Loucy (cell line): ENCODE results near the gene DNAJC30.
"Not testable (repeated sequence)": the region's sequence is repeated elsewhere in the genome, so short reads cannot be mapped to it uniquely, and the experiment has no call there.

Experiments
- H2AFZ ChIP-seq: fragments of 200-600 bp; sonication (generic); 2 replicates; pipeline ENCODE4 v1.6.0; 2016; ENCODE audit warnings: antibody characterized with exemption, mild to moderate bottlenecking, low read length, moderate library complexity
- H3F3A ChIP-seq: fragments of 200-600 bp; 2 replicates; pipeline ENCODE4 v1.6.0; 2016; ENCODE audit warnings: antibody characterized with exemption, low read depth, mild to moderate bottlenecking
- H3K27me3 ChIP-seq: fragments of 200-600 bp; sonication (generic); 2 replicates; pipeline ENCODE4 v1.6.1; 2014; ENCODE audit warnings: low read length, mild to moderate bottlenecking; ENCODE audit not compliant: insufficient read depth, poor library complexity, severe bottlenecking
- H3K36me3 ChIP-seq: fragments of 200-600 bp; sonication (generic); 2 replicates; pipeline ENCODE4 v1.6.1; 2016; ENCODE audit warnings: low read length; ENCODE audit not compliant: insufficient read depth
- H3K4me1 ChIP-seq: fragments of 200-600 bp; sonication (generic); 2 replicates; pipeline ENCODE4 v1.5.1; 2014; ENCODE audit warnings: low read length, mild to moderate bottlenecking; ENCODE audit not compliant: insufficient read depth, poor library complexity, severe bottlenecking
- H3K4me2 ChIP-seq: fragments of 200-600 bp; sonication (generic); 2 replicates; pipeline ENCODE4 v1.6.0; 2014; ENCODE audit warnings: antibody characterized with exemption, low read length, low read depth, mild to moderate bottlenecking; ENCODE audit not compliant: poor library complexity, severe bottlenecking
- H3K4me3 ChIP-seq: fragments of 200-600 bp; sonication (generic); 2 replicates; pipeline ENCODE4 v1.5.1; 2014; ENCODE audit warnings: low read length, mild to moderate bottlenecking, mixed read lengths; ENCODE audit not compliant: poor library complexity, severe bottlenecking
- H3K79me2 ChIP-seq: fragments of 200-600 bp; sonication (generic); 2 replicates; pipeline ENCODE4 v1.6.1; 2014; ENCODE audit warnings: low read length; ENCODE audit not compliant: insufficient read depth
- H3K9ac ChIP-seq: fragments of 200-600 bp; sonication (generic); 2 replicates; pipeline ENCODE4 v1.6.0; 2014; ENCODE audit warnings: mild to moderate bottlenecking, low read depth, low read length, moderate library complexity; ENCODE audit not compliant: poor library complexity, severe bottlenecking
- H3K9me2 ChIP-seq: fragments of 200-600 bp; sonication (generic); replicated peaks from 2 replicates; pipeline ENCODE4 v1.6.1; 2016; ENCODE audit warnings: low read depth, low read length, mixed read lengths
- H3K9me3 ChIP-seq: fragments of 200-600 bp; sonication (generic); 2 replicates; pipeline ENCODE4 v1.6.1; 2014; ENCODE audit warnings: mild to moderate bottlenecking, antibody characterized with exemption, low read length, low read depth; ENCODE audit not compliant: insufficient read depth
- H4K20me1 ChIP-seq: fragments of 200-600 bp; sonication (generic); 2 replicates; pipeline ENCODE4 v1.6.0; 2014; ENCODE audit warnings: antibody characterized with exemption, low read length, mild to moderate bottlenecking; ENCODE audit not compliant: insufficient read depth, poor library complexity, severe bottlenecking
- EZH2phosphoT487 ChIP-seq: fragments of 200-600 bp; IDR thresholded peaks from 2 replicates; pipeline ENCODE4 v1.6.1; 2018; ENCODE audit warnings: antibody characterized with exemption, mild to moderate bottlenecking, moderate library complexity, borderline replicate concordance
- TF ChIP-seq, protein P1 (sequence below): fragments of 200-600 bp; sonication (generic); conservative IDR thresholded peaks from 2 replicates; pipeline ENCODE4 v1.5.1; 2014; ENCODE audit warnings: mild to moderate bottlenecking, antibody characterized with exemption, low read length

The DNAJC30 gene

DNA sequence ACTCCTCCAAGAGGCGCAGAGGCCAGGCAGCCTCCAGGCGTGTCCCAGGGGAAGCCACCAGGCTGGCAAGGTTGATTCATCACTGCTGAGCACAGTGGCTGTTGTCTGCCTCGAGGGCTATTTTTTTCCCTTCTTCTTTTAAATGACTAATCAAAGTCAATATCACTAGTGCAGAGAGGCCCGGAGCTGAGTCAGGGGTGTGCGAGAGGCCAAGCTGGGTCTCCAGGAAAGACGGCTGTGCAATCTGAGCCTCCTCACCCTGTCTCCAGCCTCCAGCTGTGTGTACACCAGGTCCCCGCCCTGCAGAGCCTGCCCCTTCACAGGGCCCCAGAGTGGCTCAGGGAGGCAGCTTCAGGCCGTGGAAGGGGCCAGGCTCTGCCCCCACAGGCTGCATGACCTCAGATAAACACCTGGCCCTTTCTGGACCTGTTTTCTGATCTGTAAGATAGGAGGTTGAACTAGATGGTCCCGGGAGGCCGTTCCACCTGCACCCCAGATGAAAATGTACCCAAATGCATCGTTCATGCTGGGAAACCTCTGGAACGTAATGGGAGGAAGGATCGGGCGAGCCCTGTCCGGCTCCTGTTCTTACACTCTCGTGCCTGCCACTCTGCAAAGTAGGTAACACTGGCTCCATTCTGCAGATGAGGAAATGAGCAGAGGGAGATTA lies 32.5 kb upstream of the DNAJC30 start:
- peak overlapping the region; percentile 8 for H3K4me3 ChIP-seq
- peak overlapping the region; percentile 43 for H3K4me2 ChIP-seq

GRCh38 chr7:73713319-73713718 lies 30.1 kb upstream of the DNAJC30 start:
- H2AFZ ChIP-seq, H3K4me2 ChIP-seq, H3K4me3 ChIP-seq, H3F3A ChIP-seq, H3K9me3 ChIP-seq, H3K9ac ChIP-seq, H3K9me2 ChIP-seq, H3K36me3 ChIP-seq, H3K79me2 ChIP-seq: not testable (repeated sequence)
- peaks cover 52% of the 10 kb centered on the region for H3K27me3 ChIP-seq
- H3K4me1 ChIP-seq = peaks cover 28% of the 10 kb centered on the region
- H4K20me1 ChIP-seq = peaks cover 27% of the 10 kb centered on the region

More for the DNA sequence above, 32.5 kb upstream of the DNAJC30 start:
- H3K9ac ChIP-seq = no peak overlapping the region
- no peak overlapping the region for H2AFZ ChIP-seq
- H4K20me1 ChIP-seq = peaks cover 40% of the 10 kb centered on the region
- H3K9me2 ChIP-seq = no peaks in the 10 kb centered on the region
- H3K79me2 ChIP-seq = no peaks in the 10 kb centered on the region
- H3K36me3 ChIP-seq = no peaks in the 10 kb centered on the region
- no peaks in the 10 kb centered on the region for H3K9me3 ChIP-seq
- peaks cover 56% of the 10 kb centered on the region for H3K27me3 ChIP-seq
- no peak for TF ChIP-seq EZH2phosphoT487
- TF ChIP-seq, protein P1, sequence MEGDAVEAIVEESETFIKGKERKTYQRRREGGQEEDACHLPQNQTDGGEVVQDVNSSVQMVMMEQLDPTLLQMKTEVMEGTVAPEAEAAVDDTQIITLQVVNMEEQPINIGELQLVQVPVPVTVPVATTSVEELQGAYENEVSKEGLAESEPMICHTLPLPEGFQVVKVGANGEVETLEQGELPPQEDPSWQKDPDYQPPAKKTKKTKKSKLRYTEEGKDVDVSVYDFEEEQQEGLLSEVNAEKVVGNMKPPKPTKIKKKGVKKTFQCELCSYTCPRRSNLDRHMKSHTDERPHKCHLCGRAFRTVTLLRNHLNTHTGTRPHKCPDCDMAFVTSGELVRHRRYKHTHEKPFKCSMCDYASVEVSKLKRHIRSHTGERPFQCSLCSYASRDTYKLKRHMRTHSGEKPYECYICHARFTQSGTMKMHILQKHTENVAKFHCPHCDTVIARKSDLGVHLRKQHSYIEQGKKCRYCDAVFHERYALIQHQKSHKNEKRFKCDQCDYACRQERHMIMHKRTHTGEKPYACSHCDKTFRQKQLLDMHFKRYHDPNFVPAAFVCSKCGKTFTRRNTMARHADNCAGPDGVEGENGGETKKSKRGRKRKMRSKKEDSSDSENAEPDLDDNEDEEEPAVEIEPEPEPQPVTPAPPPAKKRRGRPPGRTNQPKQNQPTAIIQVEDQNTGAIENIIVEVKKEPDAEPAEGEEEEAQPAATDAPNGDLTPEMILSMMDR = no peak
- H3F3A ChIP-seq = 0 out of 2 replicates have a peak, but pooled peaks cover 3% of the 10 kb centered on the region
- H3K4me1 ChIP-seq = peaks cover 39% of the 10 kb centered on the region

DNA sequence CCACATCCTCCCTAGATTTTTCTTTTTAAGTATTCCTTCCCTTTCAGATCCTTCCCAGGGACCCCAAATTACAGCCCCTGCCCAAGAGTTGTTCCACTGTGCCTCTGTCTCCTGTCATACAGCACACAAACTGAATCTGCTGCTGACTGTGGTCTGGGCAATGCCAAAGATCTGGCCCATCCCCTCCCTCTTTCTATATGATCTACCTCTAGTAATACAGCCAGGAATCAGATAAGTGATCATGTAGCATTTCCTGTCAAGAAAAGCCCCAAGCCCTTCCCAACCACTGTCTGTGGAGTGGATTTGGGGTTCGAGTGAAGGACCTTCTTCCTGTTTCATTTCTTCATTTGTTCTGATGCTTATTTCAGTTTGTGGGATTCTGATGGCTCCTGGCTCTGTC lies 29.5 kb upstream of the DNAJC30 start:
- TF ChIP-seq, protein P1 = no peak
- no peak for TF ChIP-seq EZH2phosphoT487
- no peak overlapping the region for H2AFZ ChIP-seq
- H3K36me3 ChIP-seq = no peaks in the 10 kb centered on the region
- H4K20me1 ChIP-seq = peaks cover 24% of the 10 kb centered on the region
- H3K9ac ChIP-seq = no peak overlapping the region
- H3F3A ChIP-seq = 0 out of 2 replicates have a peak, but pooled peaks cover 3% of the 10 kb centered on the region
- H3K9me2 ChIP-seq = no peaks in the 10 kb centered on the region
- peaks cover 52% of the 10 kb centered on the region for H3K27me3 ChIP-seq
- H3K9me3 ChIP-seq = no peaks in the 10 kb centered on the region
- H3K79me2 ChIP-seq = no peaks in the 10 kb centered on the region
- H3K4me2 ChIP-seq = no peak overlapping the region
- no peak overlapping the region for H3K4me3 ChIP-seq
- peaks cover 24% of the 10 kb centered on the region for H3K4me1 ChIP-seq
